Measurements from ENCODE around the gene TRAF4.
"Not testable (repeated sequence)": the region's sequence is repeated elsewhere in the genome, so short reads cannot be mapped to it uniquely, and the experiment has no call there.

TRAF4 gene

GRCh38 chr17:28710861-28711722 is 32.7 kb upstream of the TRAF4 start:
- ATAC-seq, result peak; percentile 89
- peak; percentile 91 for DNase-seq
- Mint-ChIP-seq H3K9me3 (no peaks in the 10 kb centered on the region), H3K27ac (peak overlapping the region; percentile 94 to 97), H3K4me1 (peaks cover 22% of the 10 kb centered on the region), H3K27me3 (peaks cover 25% of the 10 kb centered on the region), H3K4me3 (peak overlapping the region; percentile 86 to 92)

DNA sequence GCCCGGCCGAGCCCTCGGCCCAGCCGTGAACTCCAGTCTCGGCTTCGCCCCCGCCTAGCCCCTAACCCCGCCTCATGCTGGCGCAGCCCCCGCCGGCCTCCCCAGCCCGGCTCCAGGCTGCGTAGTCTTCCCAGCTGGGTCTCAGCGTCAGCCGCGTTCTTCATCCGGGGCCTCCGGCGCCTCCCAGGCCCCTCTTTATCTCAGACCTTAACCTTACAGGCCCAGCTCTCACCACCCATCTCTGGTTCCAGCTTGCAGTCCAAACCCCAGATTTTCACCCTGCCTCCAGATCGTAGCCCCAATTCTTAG is 32.1 kb upstream of the TRAF4 start, which contains the start of gene PROCA1:
TSS of gene PROCA1 (minus strand) at position 166 of the 309 bp plus-strand sequence. CDS start 228 bp downstream, outside the sequence.
- ATAC-seq (peak; percentile 59), DNase-seq (no peak)
- Mint-ChIP-seq H3K4me1 (peaks cover 22% of the 10 kb centered on the region), H3K9me3 (no peaks in the 10 kb centered on the region), H3K27me3 (peaks cover 31% of the 10 kb centered on the region), H3K27ac (peak within 1 kb of the TSS; percentile 94 to 97), H3K4me3 (peak within 1 kb of the TSS; percentile 86 to 92)

- H3K4me3 Mint-ChIP-seq, result peak overlapping the region; percentile 86 to 92
Measured at GRCh38 chr17:28712032-28712704, 31.6 kb upstream of the TRAF4 start.

DNA sequence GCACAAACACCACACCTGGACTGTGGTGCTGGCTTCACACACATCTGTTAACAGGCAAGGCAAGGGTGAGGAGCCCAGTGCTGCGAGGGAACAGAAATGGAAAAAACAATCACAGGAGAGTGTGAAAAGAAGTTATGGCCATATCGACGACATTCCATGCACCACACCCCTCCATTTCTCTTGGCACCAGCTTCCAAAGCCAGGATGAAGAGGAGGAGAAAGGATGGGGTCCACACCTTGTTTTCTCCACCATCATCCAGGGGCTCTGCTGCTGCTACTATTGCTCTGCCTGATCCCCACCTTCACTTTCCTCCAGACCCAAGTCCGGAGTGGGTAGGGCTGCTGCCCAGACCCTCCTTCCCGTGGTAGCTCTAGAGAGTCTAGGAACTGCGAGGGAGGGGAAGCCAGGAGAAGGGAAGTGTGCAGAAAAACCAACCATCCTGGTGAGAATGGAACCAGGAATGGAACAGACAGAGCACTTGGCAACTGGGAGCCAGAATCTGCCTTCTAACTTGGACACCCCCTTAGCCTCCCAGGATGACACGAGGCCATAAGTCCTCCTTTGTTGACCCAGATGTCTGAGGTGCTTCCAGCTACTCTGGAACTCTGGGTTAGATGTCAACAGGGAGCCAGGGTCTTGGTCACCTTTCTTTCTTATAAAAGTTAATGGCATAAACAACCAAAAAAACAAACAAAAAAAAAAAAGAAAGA is 31.0 kb upstream of the TRAF4 start:
- H3K4me1 Mint-ChIP-seq, result peaks cover 24% of the 10 kb centered on the region
- no peak for ATAC-seq
- H3K27ac Mint-ChIP-seq, result peak overlapping the region; percentile 22 to 91
- no peaks in the 10 kb centered on the region for H3K9me3 Mint-ChIP-seq
- DNase-seq, result no peak
- peak overlapping the region; percentile 86 to 92 for H3K4me3 Mint-ChIP-seq
- peaks cover 41% of the 10 kb centered on the region for H3K27me3 Mint-ChIP-seq

More at GRCh38 chr17:28712032-28712704, 31.6 kb upstream of the TRAF4 start:
- DNase-seq (peak; percentile 70 to 82), ATAC-seq (peak; percentile 67)
- H3K27me3 Mint-ChIP-seq, result peaks cover 34% of the 10 kb centered on the region
- H3K4me1 Mint-ChIP-seq, result peaks cover 22% of the 10 kb centered on the region
- peak overlapping the region; percentile 91 to 97 for H3K27ac Mint-ChIP-seq
- no peaks in the 10 kb centered on the region for H3K9me3 Mint-ChIP-seq

- H3K4me1 Mint-ChIP-seq, result peaks cover 36% of the 10 kb centered on the region
- H3K27ac Mint-ChIP-seq, result no peak overlapping the region
- DNase-seq, result no peak
- H3K4me3 Mint-ChIP-seq, result no peak overlapping the region
- peaks cover 50% of the 10 kb centered on the region for H3K27me3 Mint-ChIP-seq
- no peaks in the 10 kb centered on the region for H3K9me3 Mint-ChIP-seq
- no peak for ATAC-seq
Measured at GRCh38 chr17:28714281-28714680, 29.5 kb upstream of the TRAF4 start.

DNA sequence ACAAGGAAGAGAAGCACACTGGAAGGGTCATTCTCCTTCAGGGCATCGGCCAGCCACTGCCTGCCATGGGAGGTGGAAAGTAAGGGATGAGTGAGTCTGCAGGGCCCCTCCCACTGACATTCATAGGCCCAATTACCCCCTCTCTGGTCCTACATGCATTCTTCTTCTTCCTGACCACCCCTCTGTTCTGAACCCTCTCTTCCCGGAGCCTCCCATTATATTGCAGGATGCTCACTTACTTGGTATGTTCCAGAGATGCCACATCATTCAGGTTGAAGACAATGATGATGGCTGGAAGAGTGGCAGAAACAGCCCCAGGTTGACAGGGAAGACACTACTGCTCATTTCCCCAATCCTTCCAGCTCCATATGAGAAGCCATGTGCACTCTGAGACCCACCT is 28.6 kb upstream of the TRAF4 start:
- Mint-ChIP-seq H3K4me3 (no peak overlapping the region), H3K4me1 (peaks cover 44% of the 10 kb centered on the region), H3K27me3 (peaks cover 50% of the 10 kb centered on the region), H3K27ac (no peak overlapping the region), H3K9me3 (no peaks in the 10 kb centered on the region)
- DNase-seq (no peak), ATAC-seq (no peak)

- DNase-seq, result no peak
- H3K4me1 Mint-ChIP-seq, result peaks cover 46% of the 10 kb centered on the region
Measured at GRCh38 chr17:28716740-28717577, 26.9 kb upstream of the TRAF4 start.

GRCh38 chr17:28717578-28718332 is 26.1 kb upstream of the TRAF4 start, which contains the start of gene RAB34:
RAB34 (minus strand) TSS chr17:28717868; CDS start chr17:28717266, 602 bp downstream.
- peak within 1 kb of the TSS; percentile 82 to 94 for H3K27ac Mint-ChIP-seq
- H3K9me3 Mint-ChIP-seq, result no peaks in the 10 kb centered on the region
- no peak for DNase-seq
- H3K4me3 Mint-ChIP-seq, result peak within 1 kb of the TSS; percentile 80 to 97
- peak; percentile 2 for ATAC-seq
- H3K27me3 Mint-ChIP-seq, result peaks cover 46% of the 10 kb centered on the region
- H3K4me1 Mint-ChIP-seq, result peaks cover 46% of the 10 kb centered on the region

More at GRCh38 chr17:28716740-28717577, 26.9 kb upstream of the TRAF4 start:
- peak overlapping the region; percentile 39 to 66 for H3K4me3 Mint-ChIP-seq
- no peak for ATAC-seq
- H3K27me3 Mint-ChIP-seq, result peaks cover 50% of the 10 kb centered on the region
- no peaks in the 10 kb centered on the region for H3K9me3 Mint-ChIP-seq
- no peak overlapping the region for H3K27ac Mint-ChIP-seq

GRCh38 chr17:28718333-28719020 is 25.3 kb upstream of the TRAF4 start:
- Mint-ChIP-seq H3K27me3 (peaks cover 44% of the 10 kb centered on the region), H3K27ac (peak overlapping the region; percentile 0 to 82), H3K4me3 (peak overlapping the region; percentile 80 to 97), H3K4me1 (peaks cover 50% of the 10 kb centered on the region), H3K9me3 (no peaks in the 10 kb centered on the region)
- DNase-seq, result no peak
- no peak for ATAC-seq

GRCh38 chr17:28719021-28719433 is 24.8 kb upstream of the TRAF4 start:
- Mint-ChIP-seq H3K27me3 (peaks cover 44% of the 10 kb centered on the region), H3K4me3 (peak overlapping the region; percentile 97 to 100), H3K9me3 (no peaks in the 10 kb centered on the region), H3K27ac (peak overlapping the region; percentile 98 to 99), H3K4me1 (peaks cover 56% of the 10 kb centered on the region)
- peak; percentile 1 for ATAC-seq
- no peak for DNase-seq

- Mint-ChIP-seq H3K27me3 (peaks cover 31% of the 10 kb centered on the region), H3K9me3 (no peaks in the 10 kb centered on the region), H3K4me3 (peak overlapping the region; percentile 97 to 100), H3K27ac (peak overlapping the region; percentile 98 to 99), H3K4me1 (peaks cover 70% of the 10 kb centered on the region)
- no peak for ATAC-seq
- DNase-seq, result peak in 1 of 2 donors; percentile 50
Measured at GRCh38 chr17:28720247-28720996, 23.4 kb upstream of the TRAF4 start.

- H3K9me3 Mint-ChIP-seq, DNase-seq, ATAC-seq: not testable (repeated sequence)
- Mint-ChIP-seq H3K27me3 (peaks cover 26% of the 10 kb centered on the region), H3K4me1 (peaks cover 74% of the 10 kb centered on the region), H3K4me3 (peak overlapping the region; percentile 97 to 100), H3K27ac (peak overlapping the region; percentile 98 to 99)
Measured at GRCh38 chr17:28720997-28721329, 22.8 kb upstream of the TRAF4 start.

All from stimulated activated naive CD8-positive, alpha-beta T cell treated with anti-CD3 and anti-CD28 coated beads, Interleukin-15, amount 100 ng/mL, for 72 hours (primary cell).